Heart left ventricle (tissue), 16 donors: ENCODE results near the gene DCN. TPM values are rescaled to one million over a fixed set of nuclear protein-coding genes. Genes with fewer than 3 reads are reported as not detected.

Experiments used
- ATAC-seq, 4 donors: fragments of 200-7000 bp; cut with Tn5 transposase; one replicate each; pipeline ENCODE4 v1.9.1; 2020 to 2022; ENCODE audit warnings: moderate library complexity in 4 of 4, mild to moderate bottlenecking in 3 of 4, moderate number of reproducible peaks in 1 of 4
- DNase-seq, 5 donors: peaks; one replicate each; pipeline ENCODE4 v3.0.0-alpha.2; 2020
- H3K27ac ChIP-seq, 12 donors: fragments of 200-600 bp; sonication (generic) in 4 of 12; one replicate each; pipeline versions ENCODE4 v1.5.0 to v1.8.0; 2016 to 2022; ENCODE audit warnings: mild to moderate bottlenecking in 2 of 12
- H3K27me3 ChIP-seq, 9 donors: fragments of 200-600 bp; sonication (generic) in 2 of 9; one replicate each; pipeline versions ENCODE4 v1.5.1 to v1.8.0; 2016 to 2022; ENCODE audit warnings: mild to moderate bottlenecking in 3 of 9
- H3K36me3 ChIP-seq, 9 donors: fragments of 200-600 bp; sonication (generic) in 2 of 9; one replicate each; pipeline versions ENCODE4 v1.5.0 to v1.8.0; 2018 to 2022; ENCODE audit warnings: mild to moderate bottlenecking in 2 of 9
- H3K4me1 ChIP-seq, 12 donors: fragments of 200-600 bp; sonication (generic) in 4 of 12; one replicate each; pipeline versions ENCODE4 v1.5.0 to v1.8.0; 2016 to 2022; ENCODE audit warnings: mild to moderate bottlenecking in 3 of 12
- H3K4me3 ChIP-seq, 12 donors: fragments of 200-600 bp; sonication (generic) in 4 of 12; one replicate each; pipeline versions ENCODE4 v1.5.0 to v1.8.0; 2017 to 2022; ENCODE audit warnings: mild to moderate bottlenecking in 9 of 12, moderate library complexity in 4 of 12
- H3K9me3 ChIP-seq, 12 donors: fragments of 200-600 bp; sonication (generic) in 4 of 12; one replicate each; pipeline versions ENCODE4 v1.5.0 to v1.8.0; 2016 to 2022; ENCODE audit warnings: mild to moderate bottlenecking in 1 of 12
- POLR2A ChIP-seq, 2 donors: fragments of 450-650 bp; IDR thresholded peaks; one replicate each; pipeline ENCODE4 v1.6.1; 2017; ENCODE audit warnings: antibody characterized with exemption in 2 of 2, mild to moderate bottlenecking in 2 of 2, moderate library complexity in 2 of 2
- WGBS, 4 donors: extraction: QIAGEN DNeasy Blood & Tissue Kit in 2 of 4; methylation state at CpG; one replicate each; pipeline versions ENCODE4 v1.1.5 to v1.1.7; 2013 to 2018; 5-methylcytosine and 5-hydroxymethylcytosine counted together
- intact Hi-C, 10 donors: fragments of 100-400 bp; cut with DNase I; formaldehyde crosslinking; loops; one replicate each; pipeline versions ENCODE4 v1.11.1 to v1.14.2; 2022
- polyA plus RNA-seq, 2 donors: library from polyadenylated mRNA; stranded (reverse); fragments of 200-250 nt; gene quantifications; one replicate each; pipeline ENCODE4 v1.2.3, GENCODE V29; 2013
- total RNA-seq, 9 donors: library from RNA; depleted of rRNA in 2 of 9; stranded (reverse); fragments of >200 nt in 2 of 9; fragmentation: NEBNext Ultra II Directional in 3 of 9; extraction: Animal tissue kit (Norgen Biotek cat#: 25700) in 3 of 9; gene quantifications; one replicate each; pipeline versions ENCODE4 v1.1.0 to v1.2.4, GENCODE V29; 2016 to 2023
- TF ChIP-seq, protein P1 (sequence below), 12 donors: fragments of 200-600 bp; sonication (generic) in 4 of 12; IDR thresholded peaks; one replicate each; pipeline versions ENCODE4 v1.5.0 to v1.8.0; 2018 to 2022; ENCODE audit warnings: antibody characterized with exemption in 12 of 12, mild to moderate bottlenecking in 5 of 12
- donor health status: ischemic (EF 13 %, LVEDD 7.1; RV severe dilation, severe dysfunction).
- donor health status: healthy with polysubstance abuse.
- donor health status: DM: no; HTN: yes; CAD: no.
- donor health status: DM: no; HTN: no; CAD: no.
- donor health status: ischemic (EF 25% LVEDD 6.9; RV normal size, moderate dysfunction).
- donor health status: ischemic (EF 25% LVEDD 5.7; RV mildly dilated, moderate dysfunction).
- donor health status: healthy.
- donor health status: DM: yes; HTN: yes; CAD: no.
- donor health status: ischemic (EF 35%, LVEDD 5.7; RV mildly dilated, moderate dysfunction).
- donor health status: nonischemic (EF 11% LVEDD 7.7; RV severe dilation, severe dysfunction).
- donor health status: DM: yes; HTN: yes; CAD: no.
- donor health status: PGD.
- donor health status: ischemic (EF 29% LVEDD 5.4; RV normal size, mild dysfunction).
- donor health status: nonischemic (EF 23%, LVEDD 6.1; RV moderate dilation, normal function).

The DCN gene
- total and polyA plus RNA-seq, 11 donors = 238 to 1,187 (median 536) TPM

DNA sequence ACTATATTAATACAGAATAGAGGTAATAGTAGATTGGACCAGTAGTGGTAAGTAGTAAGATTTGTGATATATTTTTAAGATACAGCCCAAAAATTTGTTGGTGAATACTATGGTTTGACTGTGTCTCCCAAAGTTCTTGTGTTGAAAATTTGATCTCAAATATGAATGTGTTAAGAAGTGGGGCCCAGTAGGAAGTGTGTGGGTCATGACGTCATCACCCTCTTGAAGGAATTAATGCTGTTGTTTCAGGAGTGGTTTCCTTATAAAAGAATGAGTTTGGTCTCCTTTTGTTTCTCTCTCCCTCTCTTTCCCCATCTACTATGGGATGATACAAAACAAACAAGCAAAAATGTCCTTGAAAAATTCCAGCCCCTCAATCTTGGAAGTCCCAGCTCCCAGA lies 87.7 kb downstream of the DCN start:
- Histone ChIP-seq H3K9me3 (peaks cover 0 to 22% (median 4%) of the 10 kb centered on the region in 12 donors), H3K36me3 (no peaks in the 10 kb centered on the region), H3K4me1 (peaks cover 0 to 3% (median 0%) of the 10 kb centered on the region in 12 donors), H3K27me3 (no peaks in the 10 kb centered on the region), H3K27ac (no peak overlapping the region), H3K4me3 (no peak overlapping the region)
- intact Hi-C loops = loop anchor here in 1 of 10 donors (10.0 kb wide), 1 partner anchor 100 kb away; no protein-coding TSS in a partner anchor
- no peak for DNase-seq
- WGBS, 4 donors = 74 to 92% (median 82%) methylated on average over 1 of the region's 1 CpG
- TF ChIP-seq, protein P1, sequence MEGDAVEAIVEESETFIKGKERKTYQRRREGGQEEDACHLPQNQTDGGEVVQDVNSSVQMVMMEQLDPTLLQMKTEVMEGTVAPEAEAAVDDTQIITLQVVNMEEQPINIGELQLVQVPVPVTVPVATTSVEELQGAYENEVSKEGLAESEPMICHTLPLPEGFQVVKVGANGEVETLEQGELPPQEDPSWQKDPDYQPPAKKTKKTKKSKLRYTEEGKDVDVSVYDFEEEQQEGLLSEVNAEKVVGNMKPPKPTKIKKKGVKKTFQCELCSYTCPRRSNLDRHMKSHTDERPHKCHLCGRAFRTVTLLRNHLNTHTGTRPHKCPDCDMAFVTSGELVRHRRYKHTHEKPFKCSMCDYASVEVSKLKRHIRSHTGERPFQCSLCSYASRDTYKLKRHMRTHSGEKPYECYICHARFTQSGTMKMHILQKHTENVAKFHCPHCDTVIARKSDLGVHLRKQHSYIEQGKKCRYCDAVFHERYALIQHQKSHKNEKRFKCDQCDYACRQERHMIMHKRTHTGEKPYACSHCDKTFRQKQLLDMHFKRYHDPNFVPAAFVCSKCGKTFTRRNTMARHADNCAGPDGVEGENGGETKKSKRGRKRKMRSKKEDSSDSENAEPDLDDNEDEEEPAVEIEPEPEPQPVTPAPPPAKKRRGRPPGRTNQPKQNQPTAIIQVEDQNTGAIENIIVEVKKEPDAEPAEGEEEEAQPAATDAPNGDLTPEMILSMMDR (IDR thresholded peaks at IDR 0.05) = no peak
- no peak for TF ChIP-seq POLR2A (IDR thresholded peaks at IDR 0.05)
- no peak for ATAC-seq

DNA sequence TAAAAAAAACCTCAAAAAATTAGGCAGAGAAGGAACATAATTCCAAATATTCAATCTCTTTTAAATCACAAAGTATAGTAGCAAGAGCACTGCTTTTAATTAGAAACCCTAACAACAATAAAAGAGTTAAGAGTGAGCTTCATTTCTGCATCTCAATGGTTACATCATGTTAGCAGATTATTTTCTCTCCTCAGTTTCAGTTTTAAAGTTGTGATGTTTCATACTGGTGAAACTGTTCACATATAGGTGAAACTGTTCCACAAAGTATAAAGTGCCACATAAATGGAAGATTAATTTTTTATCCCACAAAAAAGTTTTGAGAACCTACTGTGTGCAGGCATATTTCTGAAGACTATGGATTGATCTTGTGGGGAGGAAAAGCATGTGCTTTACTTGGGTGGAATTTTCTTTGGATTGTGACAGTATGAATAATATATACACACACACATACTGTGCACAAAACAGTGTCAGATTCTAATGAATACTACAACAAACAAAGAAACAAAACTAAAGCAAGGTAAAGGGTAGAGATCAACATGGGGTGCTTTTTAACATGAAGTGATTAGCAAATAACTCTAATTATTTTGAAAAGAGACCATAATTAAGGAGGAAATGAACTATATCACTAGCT lies 88.5 kb downstream of the DCN start:
- TF ChIP-seq POLR2A (IDR thresholded peaks at IDR 0.05) = no peak
- TF ChIP-seq, protein P1 (IDR thresholded peaks at IDR 0.05) = no peak
- H3K36me3 ChIP-seq = no peaks in the 10 kb centered on the region
- DNase-seq = no peak
- peaks cover 0 to 30% (median 10%) of the 10 kb centered on the region in 12 donors for H3K9me3 ChIP-seq
- H3K4me1 ChIP-seq = peaks cover 0 to 3% (median 0%) of the 10 kb centered on the region in 12 donors
- no peaks in the 10 kb centered on the region for H3K27me3 ChIP-seq
- ATAC-seq = no peak
- intact Hi-C loops = loop anchor here in 1 of 10 donors (10.0 kb wide), 1 partner anchor 99 kb away; no protein-coding TSS in a partner anchor
- peak overlapping the region in 3 of 12 donors; percentile 7 to 13 (median 9) for H3K4me3 ChIP-seq
- no peak overlapping the region for H3K27ac ChIP-seq

DNA sequence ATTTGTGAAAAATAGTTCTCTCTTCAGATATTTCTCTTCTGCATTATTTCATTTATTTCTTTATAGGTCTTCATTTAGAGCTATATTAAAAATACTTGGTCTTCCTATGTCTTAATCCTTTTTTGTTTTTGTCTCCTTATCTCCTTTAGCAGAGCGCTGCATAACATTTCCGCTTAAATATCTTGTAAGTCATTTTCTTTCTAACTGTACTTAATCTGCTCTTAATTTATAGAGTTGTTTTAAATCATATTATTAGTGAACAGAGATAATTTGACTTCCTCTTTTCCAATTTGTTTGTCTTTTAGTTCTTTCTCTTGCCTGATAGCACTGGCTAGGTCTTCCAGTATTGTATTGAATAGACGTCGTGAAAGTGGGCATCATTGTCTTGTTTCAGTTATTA lies 89.3 kb downstream of the DCN start:
- Histone ChIP-seq H3K27ac (peak overlapping the region in 1 of 12 donors; percentile 30), H3K4me3 (peak overlapping the region in 3 of 12 donors; percentile 7 to 13 (median 9)), H3K27me3 (no peaks in the 10 kb centered on the region), H3K9me3 (peaks cover 0 to 38% (median 12%) of the 10 kb centered on the region in 12 donors), H3K4me1 (no peaks in the 10 kb centered on the region), H3K36me3 (no peaks in the 10 kb centered on the region)
- TF ChIP-seq, protein P1 (IDR thresholded peaks at IDR 0.05) = no peak
- no peak for TF ChIP-seq POLR2A (IDR thresholded peaks at IDR 0.05)
- no peak for ATAC-seq
- 75 to 77% (median 76%) methylated on average over 4 of the region's 4 CpGs for WGBS, 4 donors
- no peak for DNase-seq
- intact Hi-C loops = loop anchor here in 1 of 10 donors (10.0 kb wide), 1 partner anchor 99 kb away; no protein-coding TSS in a partner anchor

DNA sequence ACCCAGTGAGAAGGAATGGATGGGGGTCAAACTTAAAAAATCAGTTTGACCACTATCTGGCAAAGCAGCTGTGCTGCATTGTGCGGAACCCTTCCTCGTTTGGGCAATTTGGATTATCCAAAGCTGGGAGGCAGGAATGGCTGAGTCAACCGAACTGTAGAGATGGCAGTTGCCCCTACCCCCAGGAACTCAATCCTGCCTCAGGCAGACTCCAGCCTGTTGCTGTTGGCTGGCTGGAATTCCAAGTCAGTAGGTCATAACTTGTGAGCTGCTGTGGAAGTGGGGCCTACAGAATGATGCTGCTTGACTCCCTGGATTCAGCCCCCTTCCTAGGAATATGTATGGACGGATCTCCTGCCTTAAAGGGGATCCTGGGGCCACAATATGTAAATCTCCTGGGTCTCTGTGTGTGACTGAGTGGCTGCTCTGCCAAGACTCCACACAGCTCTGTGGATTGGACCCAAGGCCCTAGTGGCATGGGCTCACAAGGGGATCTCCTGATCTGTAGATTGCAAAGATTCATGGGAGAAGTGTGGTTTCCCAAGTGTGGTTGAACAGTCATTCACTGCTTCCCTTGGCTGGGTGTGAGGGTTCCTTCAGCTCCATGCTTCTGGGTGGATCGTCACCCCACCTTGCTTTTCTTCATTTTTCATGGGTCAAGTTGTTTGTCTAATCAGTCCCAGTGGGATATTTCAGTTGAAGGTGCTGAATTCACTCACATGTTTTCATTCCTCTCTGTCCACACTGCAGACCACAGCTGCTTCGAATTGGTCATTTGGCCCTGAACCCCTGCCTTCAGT lies 90.5 kb downstream of the DCN start:
- ATAC-seq (no peak), DNase-seq (no peak)
- H3K9me3 ChIP-seq = peaks cover 0 to 50% (median 14%) of the 10 kb centered on the region in 12 donors
- H3K27ac ChIP-seq = no peak overlapping the region
- WGBS, 4 donors = 73 to 89% (median 75%) methylated on average over 5 to 6 of the region's 6 CpGs
- intact Hi-C loops = loop anchor here in 1 of 10 donors (10.0 kb wide), 1 partner anchor 97 kb away; no protein-coding TSS in a partner anchor
- no peaks in the 10 kb centered on the region for H3K36me3 ChIP-seq
- no peak for TF ChIP-seq POLR2A (IDR thresholded peaks at IDR 0.05)
- TF ChIP-seq, protein P1 (IDR thresholded peaks at IDR 0.05) = no peak
- no peak overlapping the region for H3K4me3 ChIP-seq
- no peaks in the 10 kb centered on the region for H3K4me1 ChIP-seq
- no peaks in the 10 kb centered on the region for H3K27me3 ChIP-seq
